HK-2 (cell line): Measurements from ENCODE around the gene DNM1.

Experiments
- DNase-seq: peaks from one replicate; pipeline ENCODE4 v3.0.0-alpha.2; 2018; ENCODE audit not compliant: unreplicated experiment

Gene DNM1

GRCh38 chr9:128276008-128276573 lies 72.9 kb downstream of the DNM1 start, which contains the start of gene SWI5:
TSS of gene SWI5 (plus strand) at chr9:128276276.
- peak; percentile 100 for DNase-seq

DNA sequence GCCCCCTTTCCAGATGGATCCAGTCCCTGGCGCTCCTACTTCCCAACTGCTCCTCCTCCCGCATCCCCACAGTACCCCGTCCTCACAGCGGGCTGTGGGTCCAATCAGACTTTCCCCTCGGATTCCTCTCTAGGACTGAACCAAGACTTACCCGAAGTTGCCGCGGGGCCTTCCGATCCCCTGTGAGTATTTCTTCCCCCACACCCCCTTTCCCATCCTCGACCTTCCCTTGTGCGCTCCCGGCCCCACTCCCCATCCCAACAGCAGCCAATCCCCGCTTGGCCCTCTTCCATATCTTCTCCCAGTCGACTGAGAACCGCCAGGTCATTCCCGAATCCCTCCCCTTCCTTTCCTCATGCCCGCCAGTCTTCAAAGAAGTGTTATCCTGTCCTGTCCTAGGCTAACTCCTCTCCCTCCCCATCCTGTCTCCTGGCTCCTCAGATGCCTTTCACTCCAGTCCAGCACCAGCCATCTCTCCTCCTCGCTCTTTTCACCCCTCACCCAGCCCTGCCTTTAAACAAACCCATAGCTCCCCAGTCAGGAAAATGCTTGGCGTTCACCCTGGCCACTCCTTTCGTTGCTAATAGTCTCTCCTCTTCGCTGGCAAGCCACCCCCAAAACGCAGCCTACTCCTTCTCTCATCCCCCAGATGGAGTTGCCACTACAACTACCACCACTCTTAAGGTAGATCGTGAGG lies 73.5 kb downstream of the DNM1 start:
- DNase-seq: peak; percentile 55

DNA sequence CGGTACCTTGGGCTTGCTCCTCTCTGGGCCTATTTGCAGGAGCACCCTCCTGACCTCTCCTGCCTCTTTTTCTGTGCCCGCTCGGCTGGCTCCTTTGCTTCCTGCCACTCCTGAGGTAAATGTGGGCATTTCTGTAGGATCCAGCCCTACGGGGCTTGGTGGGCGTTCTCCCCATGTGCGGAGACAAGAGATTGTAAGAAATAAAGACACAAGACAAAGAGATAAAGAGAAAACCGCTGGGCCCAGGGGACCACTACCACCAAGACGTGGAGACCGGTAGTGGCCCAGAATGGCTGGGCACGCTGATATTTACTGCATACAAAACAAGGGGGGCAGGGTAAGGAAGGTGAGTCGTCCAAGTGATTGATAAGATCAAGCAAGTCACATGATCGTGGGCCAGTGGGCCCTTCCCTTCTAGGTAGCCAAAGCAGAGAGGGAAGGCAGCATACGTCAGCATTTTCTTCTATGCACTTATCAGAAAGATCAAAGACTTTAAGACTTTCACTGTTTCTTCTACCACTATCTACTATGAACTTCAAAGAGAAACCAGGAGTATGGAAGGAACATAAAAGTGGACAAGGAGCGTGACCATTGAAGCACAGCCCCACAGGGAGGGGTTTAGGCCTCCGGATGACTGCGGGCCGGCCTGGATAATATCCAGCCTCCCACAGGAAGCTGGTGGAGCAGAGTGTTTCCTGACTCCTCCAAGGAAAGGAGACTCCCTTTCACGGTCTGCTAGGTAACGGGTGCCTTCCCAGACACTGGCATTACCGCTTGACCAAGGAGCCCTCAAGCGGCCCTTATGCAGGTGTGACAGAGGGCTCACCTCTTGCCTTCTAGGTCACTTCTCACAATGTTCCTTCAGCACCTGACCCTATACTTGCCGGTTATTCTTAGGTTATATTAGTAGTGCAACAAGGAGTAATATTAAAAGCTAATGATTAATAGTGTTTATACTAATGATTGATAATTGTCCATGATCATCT lies 76.2 kb downstream of the DNM1 start:
- DNase-seq: peak; percentile 67

DNA sequence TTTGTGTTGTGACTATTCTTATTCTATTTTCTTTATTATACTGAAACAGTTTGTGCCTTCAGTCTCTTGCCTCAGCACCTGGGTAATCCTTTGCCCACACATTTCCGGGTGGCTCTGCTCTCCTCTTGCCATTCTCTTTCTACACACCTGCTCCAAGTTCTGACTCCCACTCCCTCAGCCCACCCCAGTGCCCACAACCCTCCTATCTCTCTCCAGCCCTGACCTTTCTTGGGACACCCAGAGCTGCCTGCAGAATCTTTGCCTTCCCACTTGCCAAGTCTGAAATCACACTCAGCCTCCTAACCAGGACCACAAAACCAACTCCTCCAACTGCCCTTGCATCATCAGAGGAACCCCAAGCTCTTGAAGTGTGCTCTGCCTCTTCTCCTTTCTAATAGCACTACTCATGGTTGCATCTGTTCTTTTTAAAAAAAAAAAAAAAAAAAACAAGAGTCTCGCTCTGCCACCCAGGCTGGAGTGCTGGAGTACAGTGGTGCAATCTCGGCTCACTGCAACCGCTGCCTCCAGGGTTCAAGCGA lies 77.0 kb downstream of the DNM1 start:
- DNase-seq: no peak

GRCh38 chr9:128282500-128282899 lies 79.3 kb downstream of the DNM1 start:
- DNase-seq: no peak

DNA sequence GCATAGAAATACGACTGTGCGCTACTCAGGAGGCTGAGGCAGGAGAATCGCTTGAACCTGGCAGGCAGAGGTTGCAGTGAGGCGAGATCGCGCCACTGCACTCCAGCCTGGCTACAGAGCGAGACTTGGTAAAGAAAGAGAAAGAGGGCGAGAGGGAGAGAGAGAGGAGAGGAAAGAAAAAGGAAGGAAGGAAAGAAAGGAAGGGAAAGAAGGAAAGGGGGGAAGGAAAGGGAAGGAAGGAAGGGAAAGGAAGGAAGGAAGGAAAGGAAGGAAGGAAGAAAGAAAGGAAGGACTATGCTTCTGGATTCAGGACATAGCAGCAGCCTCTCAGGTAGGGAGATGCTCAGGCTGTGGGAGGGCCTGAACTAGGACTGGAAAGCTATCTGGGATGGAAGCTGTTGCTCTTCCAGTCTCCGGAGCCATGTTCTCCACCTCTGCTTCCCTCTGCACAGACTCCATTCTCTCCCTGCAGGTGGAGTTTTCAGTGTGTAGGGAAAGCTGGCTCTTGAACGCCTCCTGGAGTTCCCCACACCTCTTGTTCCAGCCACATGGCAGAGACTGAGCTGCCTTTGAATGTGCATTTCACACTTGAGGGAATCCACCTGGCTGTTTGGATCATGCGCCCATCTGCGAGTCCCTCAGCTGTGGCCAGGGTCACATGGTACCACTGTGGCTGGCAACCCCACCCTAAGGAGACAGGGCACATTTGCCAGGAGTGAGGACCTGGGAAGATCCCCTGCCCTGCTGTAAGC lies 82.0 kb downstream of the DNM1 start:
- DNase-seq: no peak

- DNase-seq: no peak
Observed at GRCh38 chr9:128286440-128286839, 83.3 kb downstream of the DNM1 start.

GRCh38 chr9:128288273-128289004 lies 85.3 kb downstream of the DNM1 start:
- DNase-seq: no peak

- no peak for DNase-seq
Observed at GRCh38 chr9:128292009-128292408, 88.8 kb downstream of the DNM1 start.

- no peak for DNase-seq
Observed at GRCh38 chr9:128293091-128293490, 89.9 kb downstream of the DNM1 start.

DNA sequence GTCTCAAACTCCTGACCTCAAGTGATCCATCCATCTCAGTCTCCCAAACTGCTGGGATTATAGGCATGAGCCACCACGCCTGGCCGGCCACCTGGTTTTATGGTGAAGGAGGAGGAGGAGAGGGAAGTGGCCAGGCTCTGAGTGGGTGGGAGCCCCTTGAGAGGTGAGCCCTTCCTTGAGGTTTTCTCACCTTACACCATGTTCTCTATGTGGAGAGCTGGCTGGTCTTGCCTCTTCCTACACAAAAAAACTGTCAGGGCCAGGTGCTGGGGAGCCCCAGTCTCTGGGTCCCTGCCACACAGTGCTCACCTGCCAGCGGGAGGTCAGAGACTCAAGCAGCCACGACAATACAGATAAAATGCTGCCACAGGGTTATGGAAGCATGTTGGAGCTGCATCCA lies 91.0 kb downstream of the DNM1 start:
- no peak for DNase-seq

DNA sequence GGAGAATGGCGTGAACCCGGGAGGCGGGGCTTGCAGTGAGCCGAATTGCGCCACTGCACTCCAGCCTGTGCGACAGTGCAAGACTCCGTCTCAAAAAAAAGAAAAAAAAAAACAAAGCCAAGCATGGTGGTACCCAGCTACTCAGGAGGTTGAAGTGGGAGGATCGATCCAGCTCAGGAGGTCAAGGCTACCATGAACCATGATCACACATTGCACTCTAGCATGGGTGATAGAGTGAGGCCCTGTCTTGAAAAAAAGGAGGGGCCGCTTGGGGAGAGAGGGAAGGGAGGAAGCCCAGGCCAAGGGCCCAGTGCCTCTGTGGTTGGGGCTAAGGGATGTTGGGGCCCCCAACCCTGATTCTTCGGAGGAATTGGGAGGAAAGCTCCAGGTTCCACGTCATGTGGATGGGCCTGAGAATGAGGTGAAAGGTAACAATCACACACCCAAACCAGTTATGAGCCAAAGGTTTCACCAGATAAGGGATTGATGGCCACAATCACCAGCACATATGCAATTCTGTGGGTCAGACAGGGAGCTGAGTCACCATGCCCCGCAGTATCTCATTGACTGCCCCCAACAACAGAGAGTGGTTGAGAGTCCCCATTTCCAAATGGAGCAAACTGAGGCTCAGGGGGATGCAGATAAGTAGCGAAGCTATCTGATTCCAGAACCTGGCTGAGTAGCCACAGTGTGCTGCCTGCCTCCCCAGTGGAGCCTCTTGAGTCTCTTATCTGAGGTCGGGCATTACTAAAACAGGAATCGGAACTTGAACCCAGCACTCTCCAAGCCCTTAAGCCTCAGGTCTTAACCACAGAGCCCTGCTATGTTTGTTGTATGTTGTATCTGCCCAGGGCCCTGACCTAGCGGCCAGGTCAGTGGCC lies 93.4 kb downstream of the DNM1 start:
- DNase-seq: no peak

DNA sequence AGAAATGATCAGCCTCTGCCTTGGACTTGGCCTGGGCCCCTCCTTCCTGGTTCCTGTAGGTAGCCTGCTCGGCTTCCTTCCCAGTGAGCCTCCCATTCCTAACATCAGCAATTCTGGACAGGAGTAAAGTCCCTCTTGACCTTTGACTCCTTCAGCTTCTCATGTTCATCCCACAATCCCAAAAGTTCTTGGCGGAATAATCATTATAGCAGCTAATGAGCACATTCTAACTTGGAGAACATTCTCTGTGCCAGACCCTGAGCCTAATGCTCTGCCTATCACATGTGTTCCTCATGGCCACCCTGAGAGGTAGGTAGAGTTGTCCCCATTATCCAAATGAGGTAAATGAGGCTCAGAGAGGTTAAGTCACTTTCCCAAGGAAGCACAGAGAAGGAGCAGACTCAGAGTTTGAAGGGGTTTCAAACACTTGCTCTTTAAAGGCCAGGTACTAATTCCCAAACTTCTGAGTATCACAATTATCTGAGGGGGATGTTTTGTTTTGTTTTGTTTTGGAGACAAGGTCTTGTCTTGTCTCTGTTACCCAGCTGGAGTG lies 94.1 kb downstream of the DNM1 start:
- no peak for DNase-seq

DNA sequence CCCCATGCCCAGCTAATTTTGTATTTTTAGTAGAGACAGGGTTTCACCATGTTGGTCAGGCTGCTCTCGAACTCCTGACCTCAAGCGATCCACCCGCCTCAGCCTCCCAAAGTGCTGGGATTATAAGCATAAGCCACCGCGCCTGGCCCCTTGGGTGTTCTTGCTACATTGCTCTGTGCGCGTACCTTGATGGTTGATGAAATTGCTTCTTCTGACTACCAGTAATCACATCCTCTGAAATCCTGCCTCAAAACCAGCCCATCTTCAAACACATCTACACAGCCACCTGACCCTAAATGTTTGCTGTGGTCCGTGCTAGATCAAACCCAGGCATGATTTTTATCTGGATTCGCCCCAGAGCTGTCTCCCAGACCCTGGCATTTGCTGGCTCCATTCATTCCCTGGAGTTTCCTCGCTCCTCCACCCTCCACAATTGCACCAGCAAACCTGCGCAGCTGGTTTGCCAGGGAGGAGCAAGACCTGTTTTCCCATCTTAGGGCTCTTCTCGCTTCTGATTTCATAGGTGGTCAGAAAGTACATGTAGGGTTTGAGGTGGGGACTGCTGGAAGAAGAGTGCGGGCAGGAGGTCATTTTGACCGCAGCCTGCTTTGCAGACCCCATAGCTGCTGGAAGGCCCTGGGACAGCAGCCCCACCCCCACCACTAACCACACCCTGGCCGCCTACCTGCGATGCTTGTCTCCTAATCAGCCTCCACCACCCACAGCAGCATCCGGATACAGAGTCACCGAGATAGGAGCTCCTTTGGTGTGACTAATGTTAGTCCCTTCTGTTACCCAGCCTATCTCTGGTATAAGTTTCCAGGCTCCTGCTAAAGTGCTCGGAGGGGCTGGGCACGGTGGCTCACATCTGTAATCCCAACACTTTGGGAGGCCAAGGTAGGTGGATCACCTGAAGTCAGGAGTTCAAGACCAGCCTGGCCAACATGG lies 95.6 kb downstream of the DNM1 start:
- no peak for DNase-seq

DNA sequence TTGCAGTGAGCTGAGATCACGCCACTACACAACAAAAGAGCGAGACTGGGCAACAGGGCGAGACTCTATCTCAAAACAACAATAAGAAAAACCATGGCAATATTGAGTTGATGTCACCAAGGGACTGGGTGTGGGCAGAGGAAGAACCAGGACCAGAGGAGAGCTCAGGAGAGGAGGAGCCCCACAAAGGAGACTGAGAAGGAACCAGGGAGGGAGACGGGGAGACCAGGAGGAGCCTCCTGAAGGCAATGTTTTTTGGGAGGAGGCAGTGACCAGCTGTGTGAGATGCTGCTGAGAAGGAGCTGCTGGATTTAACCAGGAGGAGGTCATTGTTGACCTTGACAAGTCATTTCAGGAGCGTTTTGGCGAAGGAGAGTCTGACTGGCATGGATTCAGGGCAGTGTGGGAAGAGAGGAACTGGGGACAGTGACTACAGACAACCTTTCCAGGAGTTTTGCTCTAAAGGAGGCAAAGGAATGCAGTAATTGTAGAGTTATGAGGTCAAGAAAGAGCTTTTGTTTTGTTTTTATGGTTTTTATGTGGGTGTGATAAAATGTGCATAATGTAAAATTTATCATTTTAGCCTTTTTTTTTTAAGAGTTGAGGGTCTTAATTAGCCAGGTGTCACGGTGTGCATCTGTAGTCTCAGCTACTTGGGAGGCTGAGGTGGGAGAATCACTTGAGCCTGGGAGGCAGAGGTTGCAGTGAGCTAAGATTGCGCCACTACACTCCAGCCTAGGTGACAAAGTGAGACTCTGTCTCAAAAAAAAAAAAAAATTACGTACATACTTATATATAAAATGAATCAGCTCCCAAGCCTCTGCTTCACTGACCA lies 101.2 kb downstream of the DNM1 start:
- DNase-seq: no peak
